ENCODE data around the gene CD63.
A peak's percentile ranks its signal among the peaks of the same experiment; 100 is the strongest.

Gene CD63

GRCh38 chr12:55728186-55728938 is 447 bp downstream of the CD63 start:
- H3F3A ChIP-seq (ENCODE audit: insufficient read depth) = peaks cover 30% of the 10 kb centered on the region
- TF ChIP-seq, protein P1, sequence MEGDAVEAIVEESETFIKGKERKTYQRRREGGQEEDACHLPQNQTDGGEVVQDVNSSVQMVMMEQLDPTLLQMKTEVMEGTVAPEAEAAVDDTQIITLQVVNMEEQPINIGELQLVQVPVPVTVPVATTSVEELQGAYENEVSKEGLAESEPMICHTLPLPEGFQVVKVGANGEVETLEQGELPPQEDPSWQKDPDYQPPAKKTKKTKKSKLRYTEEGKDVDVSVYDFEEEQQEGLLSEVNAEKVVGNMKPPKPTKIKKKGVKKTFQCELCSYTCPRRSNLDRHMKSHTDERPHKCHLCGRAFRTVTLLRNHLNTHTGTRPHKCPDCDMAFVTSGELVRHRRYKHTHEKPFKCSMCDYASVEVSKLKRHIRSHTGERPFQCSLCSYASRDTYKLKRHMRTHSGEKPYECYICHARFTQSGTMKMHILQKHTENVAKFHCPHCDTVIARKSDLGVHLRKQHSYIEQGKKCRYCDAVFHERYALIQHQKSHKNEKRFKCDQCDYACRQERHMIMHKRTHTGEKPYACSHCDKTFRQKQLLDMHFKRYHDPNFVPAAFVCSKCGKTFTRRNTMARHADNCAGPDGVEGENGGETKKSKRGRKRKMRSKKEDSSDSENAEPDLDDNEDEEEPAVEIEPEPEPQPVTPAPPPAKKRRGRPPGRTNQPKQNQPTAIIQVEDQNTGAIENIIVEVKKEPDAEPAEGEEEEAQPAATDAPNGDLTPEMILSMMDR (IDR thresholded peaks at IDR 0.05; ENCODE audit: insufficient read depth, low read length, poor library complexity, severe bottlenecking) = no peak
- no peak for TF ChIP-seq EZH2phosphoT487 (conservative IDR thresholded peaks at IDR 0.05; ENCODE audit: low read length)
- H3K27ac ChIP-seq (ENCODE audit: low read depth, low read length) = peak overlapping the region; percentile 62
- 0 out of 2 replicates have a peak, but pooled peaks cover 6% of the 10 kb centered on the region for H3K79me2 ChIP-seq (ENCODE audit: insufficient read depth, low read length)
- no peaks in the 10 kb centered on the region for H3K27me3 ChIP-seq (ENCODE audit: low read length)
- no peaks in the 10 kb centered on the region for H4K20me1 ChIP-seq (ENCODE audit: low read depth, low read length)
- H3K9me2 ChIP-seq (replicated peaks; ENCODE audit: insufficient read depth, low read length) = no peaks in the 10 kb centered on the region
- H3K4me3 ChIP-seq (ENCODE audit: insufficient read depth, low read length, poor library complexity, severe bottlenecking) = peak overlapping the region; percentile 56
- peak overlapping the region; percentile 57 for H2AFZ ChIP-seq (ENCODE audit: low read depth, low read length, severe bottlenecking)
- H3K9me3 ChIP-seq (ENCODE audit: insufficient read depth, low read length) = no peaks in the 10 kb centered on the region
- no peaks in the 10 kb centered on the region for H3K36me3 ChIP-seq (ENCODE audit: low read length)
- peak overlapping the region; percentile 77 for H3K9ac ChIP-seq (ENCODE audit: low read length)
- peak overlapping the region; percentile 77 for H3K4me2 ChIP-seq (ENCODE audit: low read depth, low read length, poor library complexity, severe bottlenecking)

- Histone ChIP-seq H3K4me3 (ENCODE audit: insufficient read depth, low read length, poor library complexity, severe bottlenecking) (peak overlapping the region; percentile 56), H2AFZ (ENCODE audit: low read depth, low read length, severe bottlenecking) (no peak overlapping the region), H3K9me2 (replicated peaks; ENCODE audit: insufficient read depth, low read length) (no peaks in the 10 kb centered on the region), H3K9ac (ENCODE audit: low read length) (peak overlapping the region; percentile 77), H3K79me2 (ENCODE audit: insufficient read depth, low read length) (0 out of 2 replicates have a peak, but pooled peaks cover 6% of the 10 kb centered on the region), H4K20me1 (ENCODE audit: low read depth, low read length) (no peaks in the 10 kb centered on the region), H3F3A (ENCODE audit: insufficient read depth) (peaks cover 30% of the 10 kb centered on the region), H3K9me3 (ENCODE audit: insufficient read depth, low read length) (no peaks in the 10 kb centered on the region), H3K4me2 (ENCODE audit: low read depth, low read length, poor library complexity, severe bottlenecking) (peak overlapping the region; percentile 77), H3K36me3 (ENCODE audit: low read length) (no peaks in the 10 kb centered on the region), H3K27me3 (ENCODE audit: low read length) (no peaks in the 10 kb centered on the region), H3K27ac (ENCODE audit: low read depth, low read length) (peak overlapping the region; percentile 62)
- TF ChIP-seq, protein P1 (IDR thresholded peaks at IDR 0.05; ENCODE audit: insufficient read depth, low read length, poor library complexity, severe bottlenecking) = no peak
- no peak for TF ChIP-seq EZH2phosphoT487 (conservative IDR thresholded peaks at IDR 0.05; ENCODE audit: low read length)
Observed at GRCh38 chr12:55727643-55728185, 1.1 kb downstream of the CD63 start.

- no peaks in the 10 kb centered on the region for H3K36me3 ChIP-seq (ENCODE audit: low read length)
- no peaks in the 10 kb centered on the region for H3K9me3 ChIP-seq (ENCODE audit: insufficient read depth, low read length)
- peak overlapping the region; percentile 77 for H3K4me2 ChIP-seq (ENCODE audit: low read depth, low read length, poor library complexity, severe bottlenecking)
- 0 out of 2 replicates have a peak, but pooled peaks cover 6% of the 10 kb centered on the region for H3K79me2 ChIP-seq (ENCODE audit: insufficient read depth, low read length)
- H3K4me3 ChIP-seq (ENCODE audit: insufficient read depth, low read length, poor library complexity, severe bottlenecking) = no peak overlapping the region
- H3K9ac ChIP-seq (ENCODE audit: low read length) = no peak overlapping the region
- TF ChIP-seq, protein P1 (IDR thresholded peaks at IDR 0.05; ENCODE audit: insufficient read depth, low read length, poor library complexity, severe bottlenecking) = no peak
- TF ChIP-seq EZH2phosphoT487 (conservative IDR thresholded peaks at IDR 0.05; ENCODE audit: low read length) = no peak
- no peaks in the 10 kb centered on the region for H3K27me3 ChIP-seq (ENCODE audit: low read length)
- H3K9me2 ChIP-seq (replicated peaks; ENCODE audit: insufficient read depth, low read length) = no peaks in the 10 kb centered on the region
- H4K20me1 ChIP-seq (ENCODE audit: low read depth, low read length) = no peaks in the 10 kb centered on the region
- H3F3A ChIP-seq (ENCODE audit: insufficient read depth) = peaks cover 30% of the 10 kb centered on the region
- no peak overlapping the region for H3K27ac ChIP-seq (ENCODE audit: low read depth, low read length)
- H2AFZ ChIP-seq (ENCODE audit: low read depth, low read length, severe bottlenecking) = no peak overlapping the region
Observed at GRCh38 chr12:55726971-55727370, 1.8 kb downstream of the CD63 start.

Measured in SU-DHL-6 (cell line).